ENCODE results near the gene DYNC2H1. TPM values are rescaled to one million over a fixed set of nuclear protein-coding genes. Genes with fewer than 3 reads are reported as not detected.

Gene DYNC2H1
- polyA plus RNA-seq, 1 donor (not counting 4 experiments of a cell fraction or from before 2014, with no cell fraction given), result 18.5 TPM

DNA sequence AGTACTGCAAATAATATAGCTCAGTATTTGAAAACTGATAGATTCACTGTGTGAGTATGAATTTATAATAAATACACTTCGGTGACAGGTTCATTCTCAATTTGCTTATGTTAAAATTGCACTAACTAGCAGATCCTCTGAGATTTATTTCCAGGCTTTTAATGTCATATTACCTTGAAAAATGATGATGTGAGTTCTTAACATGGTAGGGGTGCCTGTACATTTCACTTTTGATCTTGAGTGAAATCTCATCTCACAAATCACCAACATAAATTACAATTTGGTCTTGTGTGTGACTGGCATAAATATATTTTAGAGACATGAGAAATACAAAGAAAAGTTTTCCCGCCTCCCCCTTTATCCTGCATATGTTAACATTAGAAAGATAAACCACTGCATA lies 240.4 kb downstream of the DYNC2H1 start:
- H3K9ac ChIP-seq (ENCODE audit: control insufficient read depth, extremely low read depth, insufficient read depth, low read length), result no peak overlapping the region
- FAIRE-seq, result no peak

DNA sequence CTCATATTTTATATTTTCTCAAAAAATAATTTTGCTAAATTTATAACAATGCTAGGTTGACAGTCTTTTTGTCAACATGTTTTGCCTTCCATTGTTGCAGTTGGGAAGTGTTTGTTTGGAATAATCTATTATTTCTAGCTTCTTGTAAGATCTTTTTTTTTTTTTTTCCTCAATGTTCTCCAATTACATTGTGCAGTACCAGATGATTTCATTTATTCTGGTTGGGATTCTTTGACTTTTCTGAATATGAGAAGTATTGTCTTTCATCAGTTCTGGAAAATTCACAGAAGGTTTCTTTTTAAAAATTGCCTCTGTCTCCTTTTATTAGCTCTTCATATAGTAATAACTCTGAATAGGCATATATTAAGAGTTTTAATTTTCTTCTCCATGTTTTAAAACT lies 245.4 kb downstream of the DYNC2H1 start:
- no peak overlapping the region for H3K27ac ChIP-seq (ENCODE audit: control insufficient read depth, insufficient read depth, low read length)
- H3K79me2 ChIP-seq (ENCODE audit: control insufficient read depth, insufficient read depth, low read length), result no peaks in the 10 kb centered on the region
- no peaks in the 10 kb centered on the region for H3K9me3 ChIP-seq (ENCODE audit: control insufficient read depth, low read depth, low read length)
- DNase-seq (ENCODE audit: low read depth, low spot score), result no peak
- H3K9me1 ChIP-seq (ENCODE audit: control insufficient read depth, extremely low read depth, insufficient read depth, low read length), result no peaks in the 10 kb centered on the region
- no peaks in the 10 kb centered on the region for H3K27me3 ChIP-seq (ENCODE audit: control insufficient read depth, extremely low read depth, insufficient read depth, low read length)
- H3K4me3 ChIP-seq (ENCODE audit: control insufficient read depth in 2 of 3, extremely low read depth in 1 of 3, insufficient read depth in 2 of 3, low read depth in 1 of 3, low read length in 3 of 3), result no peak overlapping the region
- FAIRE-seq, result no peak
- H3K4me1 ChIP-seq (ENCODE audit: control insufficient read depth, extremely low read depth, insufficient read depth, low read length), result no peaks in the 10 kb centered on the region
- no peak overlapping the region for H2AFZ ChIP-seq (ENCODE audit: control insufficient read depth, low read length)
- no peaks in the 10 kb centered on the region for H4K20me1 ChIP-seq (ENCODE audit: control insufficient read depth, extremely low read depth, insufficient read depth, low read length)
- no peak overlapping the region for H3K4me2 ChIP-seq (ENCODE audit: control insufficient read depth, extremely low read depth, insufficient read depth, low read depth, low read length)
- H3K9ac ChIP-seq (ENCODE audit: control insufficient read depth, extremely low read depth, insufficient read depth, low read length), result no peak overlapping the region
- dilution Hi-C loops (cut with MboI; ENCODE audit: extremely low pct_ligation_motif_present, low sequenced_read_pairs), result no loop called here
- no peak for TF ChIP-seq EZH2 (IDR thresholded peaks at IDR 0.05; ENCODE audit: low read length)
- TF ChIP-seq, protein P1, sequence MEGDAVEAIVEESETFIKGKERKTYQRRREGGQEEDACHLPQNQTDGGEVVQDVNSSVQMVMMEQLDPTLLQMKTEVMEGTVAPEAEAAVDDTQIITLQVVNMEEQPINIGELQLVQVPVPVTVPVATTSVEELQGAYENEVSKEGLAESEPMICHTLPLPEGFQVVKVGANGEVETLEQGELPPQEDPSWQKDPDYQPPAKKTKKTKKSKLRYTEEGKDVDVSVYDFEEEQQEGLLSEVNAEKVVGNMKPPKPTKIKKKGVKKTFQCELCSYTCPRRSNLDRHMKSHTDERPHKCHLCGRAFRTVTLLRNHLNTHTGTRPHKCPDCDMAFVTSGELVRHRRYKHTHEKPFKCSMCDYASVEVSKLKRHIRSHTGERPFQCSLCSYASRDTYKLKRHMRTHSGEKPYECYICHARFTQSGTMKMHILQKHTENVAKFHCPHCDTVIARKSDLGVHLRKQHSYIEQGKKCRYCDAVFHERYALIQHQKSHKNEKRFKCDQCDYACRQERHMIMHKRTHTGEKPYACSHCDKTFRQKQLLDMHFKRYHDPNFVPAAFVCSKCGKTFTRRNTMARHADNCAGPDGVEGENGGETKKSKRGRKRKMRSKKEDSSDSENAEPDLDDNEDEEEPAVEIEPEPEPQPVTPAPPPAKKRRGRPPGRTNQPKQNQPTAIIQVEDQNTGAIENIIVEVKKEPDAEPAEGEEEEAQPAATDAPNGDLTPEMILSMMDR (optimal IDR thresholded peaks at IDR 0.05 in 1 of 3, IDR thresholded peaks at IDR 0.05 in 1 of 3, conservative IDR thresholded peaks at IDR 0.05 in 1 of 3; ENCODE audit: extremely low read depth in 1 of 3, insufficient read depth in 2 of 3, low read length in 3 of 3), result no peak
- H3K36me3 ChIP-seq (ENCODE audit: control insufficient read depth in 2 of 2, extremely low read depth in 1 of 2, insufficient read depth in 2 of 2, low read length in 2 of 2), result no peaks in the 10 kb centered on the region

More for the DNA sequence above, 240.4 kb downstream of the DYNC2H1 start:
- H3K4me3 ChIP-seq (ENCODE audit: control insufficient read depth in 2 of 3, extremely low read depth in 1 of 3, insufficient read depth in 2 of 3, low read depth in 1 of 3, low read length in 3 of 3), result no peak overlapping the region
- no peaks in the 10 kb centered on the region for H3K9me3 ChIP-seq (ENCODE audit: control insufficient read depth, low read depth, low read length)
- H3K27me3 ChIP-seq (ENCODE audit: control insufficient read depth, extremely low read depth, insufficient read depth, low read length), result no peaks in the 10 kb centered on the region
- H3K4me2 ChIP-seq (ENCODE audit: control insufficient read depth, extremely low read depth, insufficient read depth, low read depth, low read length), result no peak overlapping the region
- no peaks in the 10 kb centered on the region for H3K9me1 ChIP-seq (ENCODE audit: control insufficient read depth, extremely low read depth, insufficient read depth, low read length)
- H3K27ac ChIP-seq (ENCODE audit: control insufficient read depth, insufficient read depth, low read length), result no peak overlapping the region
- no peaks in the 10 kb centered on the region for H4K20me1 ChIP-seq (ENCODE audit: control insufficient read depth, extremely low read depth, insufficient read depth, low read length)
- no peak for TF ChIP-seq EZH2 (IDR thresholded peaks at IDR 0.05; ENCODE audit: low read length)
- TF ChIP-seq, protein P1 (optimal IDR thresholded peaks at IDR 0.05 in 1 of 3, IDR thresholded peaks at IDR 0.05 in 1 of 3, conservative IDR thresholded peaks at IDR 0.05 in 1 of 3; ENCODE audit: extremely low read depth in 1 of 3, insufficient read depth in 2 of 3, low read length in 3 of 3), result no peak
- no peak overlapping the region for H2AFZ ChIP-seq (ENCODE audit: control insufficient read depth, low read length)
- no peaks in the 10 kb centered on the region for H3K4me1 ChIP-seq (ENCODE audit: control insufficient read depth, extremely low read depth, insufficient read depth, low read length)
- DNase-seq (ENCODE audit: low read depth, low spot score), result no peak
- dilution Hi-C loops (cut with MboI; ENCODE audit: extremely low pct_ligation_motif_present, low sequenced_read_pairs), result no loop called here
- H3K79me2 ChIP-seq (ENCODE audit: control insufficient read depth, insufficient read depth, low read length), result no peaks in the 10 kb centered on the region
- H3K36me3 ChIP-seq (ENCODE audit: control insufficient read depth in 2 of 2, extremely low read depth in 1 of 2, insufficient read depth in 2 of 2, low read length in 2 of 2), result no peaks in the 10 kb centered on the region
